GM19035 (cell line): ENCODE measurements around the gene MACROD2.

Experiments
- ATAC-seq: cut with Tn5 transposase; IDR thresholded peaks from one replicate; pipeline ENCODE4 v1.9.1; 2021; ENCODE audit not compliant: unreplicated experiment

The MACROD2 gene

GRCh38 chr20:14838663-14839628 lies 843.6 kb downstream of the MACROD2 start:
- ATAC-seq: peak; percentile 79

- ATAC-seq: no peak
Measured at GRCh38 chr20:14845199-14846160, 850.2 kb downstream of the MACROD2 start.

- ATAC-seq: no peak
Measured at GRCh38 chr20:14848806-14849205, 853.5 kb downstream of the MACROD2 start.

GRCh38 chr20:14853079-14853478 lies 857.8 kb downstream of the MACROD2 start:
- peak; percentile 62 for ATAC-seq

GRCh38 chr20:14855171-14855570 lies 859.9 kb downstream of the MACROD2 start:
- no peak for ATAC-seq

GRCh38 chr20:14859627-14860026 lies 864.3 kb downstream of the MACROD2 start:
- ATAC-seq: no peak

- peak; percentile 67 for ATAC-seq
Measured at GRCh38 chr20:14860410-14860814, 865.1 kb downstream of the MACROD2 start.

GRCh38 chr20:14861028-14861699 lies 865.8 kb downstream of the MACROD2 start:
- ATAC-seq: no peak

GRCh38 chr20:14865169-14865568 lies 869.9 kb downstream of the MACROD2 start:
- ATAC-seq: no peak

GRCh38 chr20:14865731-14866130 lies 870.4 kb downstream of the MACROD2 start:
- no peak for ATAC-seq

- no peak for ATAC-seq
Measured at GRCh38 chr20:14866841-14867514, 871.7 kb downstream of the MACROD2 start.

GRCh38 chr20:14877301-14878028 lies 882.1 kb downstream of the MACROD2 start:
- ATAC-seq: no peak

- ATAC-seq: no peak
Measured at GRCh38 chr20:14878676-14879019, 883.3 kb downstream of the MACROD2 start.

GRCh38 chr20:14879020-14879697 lies 883.8 kb downstream of the MACROD2 start:
- ATAC-seq: peak; percentile 62

- no peak for ATAC-seq
Measured at GRCh38 chr20:14879839-14880238, 884.5 kb downstream of the MACROD2 start.

GRCh38 chr20:14881518-14881917 lies 886.2 kb downstream of the MACROD2 start:
- no peak for ATAC-seq

GRCh38 chr20:14882157-14882556 lies 886.8 kb downstream of the MACROD2 start:
- ATAC-seq: no peak

- ATAC-seq: no peak
Measured at GRCh38 chr20:14882846-14883245, 887.5 kb downstream of the MACROD2 start.

- no peak for ATAC-seq
Measured at GRCh38 chr20:14883324-14883723, 888.0 kb downstream of the MACROD2 start.
